SJSA1 (cell line): ENCODE data around the gene CTIF. TPM values are rescaled to one million over a fixed set of nuclear protein-coding genes. Genes with fewer than 3 reads are reported as not detected.

ENCODE experiments used
- DNase-seq, 2 experiments: peaks; one replicate each; pipeline ENCODE4 v3.0.0-alpha.2; 2015 to 2020; ENCODE audit warnings: low spot score in 2 of 2, low read depth in 1 of 2
- H3K27ac ChIP-seq: fragments of 250-450 bp; sonication (Bioruptor Pico); 2 replicates; pipeline ENCODE4 v1.5.1; 2020; ENCODE audit warnings: mild to moderate bottlenecking, moderate library complexity
- H3K27me3 ChIP-seq: fragments of 250-450 bp; sonication (Bioruptor Pico); replicated peaks from 2 replicates; pipeline ENCODE4 v1.5.1; 2020; ENCODE audit warnings: mild to moderate bottlenecking, moderate library complexity
- H3K36me3 ChIP-seq: fragments of 250-450 bp; sonication (Bioruptor Pico); 2 replicates; pipeline ENCODE4 v1.5.1; 2020; ENCODE audit warnings: mild to moderate bottlenecking
- H3K4me1 ChIP-seq: fragments of 250-450 bp; sonication (Bioruptor Pico); replicated peaks from 2 replicates; pipeline ENCODE4 v1.6.1; 2021; ENCODE audit warnings: mild to moderate bottlenecking
- H3K4me3 ChIP-seq: fragments of 250-450 bp; sonication (Bioruptor Pico); 2 replicates; pipeline ENCODE4 v1.5.1; 2020; ENCODE audit warnings: mild to moderate bottlenecking
- H3K9me3 ChIP-seq: fragments of 250-450 bp; sonication (Bioruptor Pico); replicated peaks from 2 replicates; pipeline ENCODE4 v1.5.1; 2020; ENCODE audit warnings: mild to moderate bottlenecking
- total RNA-seq: library from RNA; depleted of rRNA; stranded (reverse); fragments of >200 nt; shearing (Covaris generic); gene quantifications from 2 replicates; pipeline ENCODE4 v1.2.3, GENCODE V29; 2014

CTIF gene
- total RNA-seq, 1 experiment from 2014 or later = 91.5 TPM

DNA sequence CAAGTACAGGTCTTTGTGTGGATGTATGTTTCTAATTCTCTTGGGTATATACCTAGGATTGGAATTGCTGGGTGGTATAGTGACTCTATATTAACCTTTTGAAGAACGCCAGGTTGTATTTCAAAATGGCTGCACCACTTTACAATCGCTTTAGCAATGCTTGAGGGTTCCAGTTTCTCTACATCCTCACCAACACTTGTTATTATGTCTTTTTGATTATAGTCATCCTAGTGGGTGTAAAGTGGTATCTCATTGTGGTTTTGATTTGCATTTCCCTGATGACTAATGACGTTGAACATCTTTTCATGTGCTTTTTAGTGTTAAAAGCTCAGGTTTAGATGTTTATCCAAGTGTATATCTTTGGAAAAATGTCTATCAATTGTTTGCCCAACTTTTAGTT lies 39.5 kb downstream of the CTIF start:
- no peak for DNase-seq
- H3K4me1 ChIP-seq = peaks cover 13% of the 10 kb centered on the region
- no peak overlapping the region for H3K27ac ChIP-seq
- H3K27me3 ChIP-seq = no peaks in the 10 kb centered on the region
- no peak overlapping the region for H3K4me3 ChIP-seq
- peaks cover 75% of the 10 kb centered on the region for H3K36me3 ChIP-seq
- no peaks in the 10 kb centered on the region for H3K9me3 ChIP-seq

GRCh38 chr18:48580066-48580465 lies 41.2 kb downstream of the CTIF start:
- Histone ChIP-seq H3K36me3 (peaks cover 73% of the 10 kb centered on the region), H3K9me3 (no peaks in the 10 kb centered on the region), H3K4me1 (peaks cover 18% of the 10 kb centered on the region), H3K4me3 (no peak overlapping the region), H3K27ac (no peak overlapping the region), H3K27me3 (no peaks in the 10 kb centered on the region)
- DNase-seq = no peak

DNA sequence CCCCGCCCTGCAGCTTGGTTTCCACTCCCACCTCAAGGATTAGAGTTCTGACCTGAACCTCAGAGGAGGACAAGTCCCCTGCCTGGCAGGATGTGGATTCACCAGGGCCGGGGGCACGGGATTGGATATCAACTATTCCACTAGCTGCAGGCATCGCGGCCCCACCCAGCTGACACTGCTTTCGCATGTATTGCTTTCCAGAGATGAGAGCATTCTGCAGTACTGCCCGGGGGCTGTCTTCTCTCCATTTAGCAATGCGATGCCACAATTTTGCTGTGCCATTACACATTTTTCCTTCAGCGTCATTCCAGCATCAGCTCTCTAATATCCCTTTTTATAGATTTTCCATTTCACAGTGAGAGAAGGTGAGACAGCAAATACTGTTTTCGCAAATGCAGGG lies 42.0 kb downstream of the CTIF start:
- Histone ChIP-seq H3K36me3 (peaks cover 66% of the 10 kb centered on the region), H3K27me3 (no peaks in the 10 kb centered on the region), H3K4me3 (no peak overlapping the region), H3K27ac (no peak overlapping the region), H3K9me3 (no peaks in the 10 kb centered on the region), H3K4me1 (peaks cover 11% of the 10 kb centered on the region; the same call in 1 of the 2 replicates)
- DNase-seq = no peak

GRCh38 chr18:48581206-48581605 lies 42.4 kb downstream of the CTIF start:
- Histone ChIP-seq H3K36me3 (peaks cover 62% of the 10 kb centered on the region), H3K4me3 (no peak overlapping the region), H3K27me3 (no peaks in the 10 kb centered on the region), H3K27ac (no peak overlapping the region), H3K4me1 (peaks cover 11% of the 10 kb centered on the region; the same call in 1 of the 2 replicates), H3K9me3 (no peaks in the 10 kb centered on the region)
- no peak for DNase-seq

GRCh38 chr18:48581941-48582340 lies 43.1 kb downstream of the CTIF start:
- Histone ChIP-seq H3K4me1 (peaks cover 11% of the 10 kb centered on the region; the same call in 1 of the 2 replicates), H3K27ac (no peak overlapping the region), H3K4me3 (no peak overlapping the region), H3K36me3 (peaks cover 57% of the 10 kb centered on the region), H3K27me3 (no peaks in the 10 kb centered on the region), H3K9me3 (no peaks in the 10 kb centered on the region)
- DNase-seq = no peak

DNA sequence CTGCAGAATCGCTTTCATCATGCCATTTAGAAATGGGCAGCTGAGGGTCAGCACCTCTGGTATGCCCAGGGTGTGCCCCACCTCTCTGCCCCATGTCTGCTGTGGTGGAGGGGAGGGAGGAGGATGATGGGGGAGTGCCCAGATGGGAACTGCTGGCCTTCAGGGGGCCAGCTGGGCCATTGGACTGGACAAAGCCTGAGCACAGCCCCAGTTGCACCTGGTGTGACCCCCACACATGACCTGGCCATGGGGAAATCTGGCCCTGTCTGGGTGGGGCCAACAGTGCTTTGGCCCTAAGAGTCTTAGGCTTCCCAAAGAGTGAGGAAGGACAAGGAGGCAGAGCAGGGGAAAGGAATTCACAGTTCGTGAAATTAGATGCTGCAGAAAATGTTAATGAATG lies 44.1 kb downstream of the CTIF start:
- Histone ChIP-seq H3K4me1 (peaks cover 11% of the 10 kb centered on the region; the same call in 1 of the 2 replicates), H3K27ac (no peak overlapping the region), H3K36me3 (peaks cover 57% of the 10 kb centered on the region), H3K9me3 (no peaks in the 10 kb centered on the region), H3K4me3 (no peak overlapping the region), H3K27me3 (no peaks in the 10 kb centered on the region)
- no peak for DNase-seq

DNA sequence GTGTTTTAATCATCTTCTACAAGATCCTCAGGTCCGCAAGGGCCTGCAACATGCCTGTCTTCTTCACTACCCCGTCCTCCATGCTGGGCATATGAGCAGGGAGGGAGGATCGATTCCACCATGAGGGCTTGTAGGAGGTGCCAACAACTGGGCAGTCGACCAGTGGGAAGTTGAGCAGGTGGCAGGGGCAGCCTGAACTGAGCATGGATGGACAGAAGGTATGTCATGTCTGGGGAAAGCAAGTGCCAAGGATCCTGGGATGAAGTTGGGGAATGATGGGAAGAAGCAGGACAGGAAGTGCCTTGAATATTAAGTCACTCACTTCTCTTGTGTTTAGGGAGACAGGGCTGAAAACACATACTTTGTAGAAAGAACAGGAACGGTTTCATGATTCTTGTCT lies 44.7 kb downstream of the CTIF start:
- Histone ChIP-seq H3K27ac (no peak overlapping the region), H3K4me1 (peaks cover 11% of the 10 kb centered on the region; the same call in 1 of the 2 replicates), H3K36me3 (peaks cover 55% of the 10 kb centered on the region), H3K27me3 (no peaks in the 10 kb centered on the region), H3K9me3 (no peaks in the 10 kb centered on the region), H3K4me3 (no peak overlapping the region)
- DNase-seq = no peak

DNA sequence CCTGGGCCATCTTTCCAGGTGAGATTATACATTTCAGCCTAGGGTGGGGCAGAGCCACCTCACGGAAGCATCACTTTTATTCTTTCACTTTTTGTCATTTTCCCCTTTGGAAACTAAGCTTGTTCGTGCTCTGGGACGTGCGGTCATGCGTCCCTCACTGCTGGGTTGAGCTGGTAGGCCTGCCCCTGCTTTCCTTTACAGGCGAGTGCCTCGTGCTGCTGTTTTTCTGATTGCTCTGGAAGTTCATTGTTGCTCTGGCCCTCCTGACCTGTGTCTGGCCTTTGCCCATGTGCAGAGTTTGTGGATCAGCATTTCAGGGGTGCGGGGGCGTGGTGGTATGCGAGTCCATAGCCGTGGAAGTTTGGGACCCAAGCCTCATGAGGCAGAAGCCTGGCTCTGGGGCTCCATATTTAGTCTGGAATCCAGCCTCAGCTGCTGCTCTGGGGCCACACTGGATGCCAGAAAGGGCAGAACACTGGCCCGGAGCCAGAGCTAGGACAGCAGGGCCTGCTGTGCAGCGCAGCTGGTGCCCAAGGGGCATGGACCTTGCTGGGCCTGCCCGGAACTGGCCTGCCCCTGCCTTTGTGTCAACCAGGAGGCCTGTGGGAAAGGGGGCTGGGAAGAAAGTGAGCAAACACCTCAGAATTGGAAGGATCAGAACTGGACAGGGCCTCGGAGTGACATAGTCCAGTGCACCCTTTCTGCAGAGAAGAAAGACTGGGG lies 51.1 kb downstream of the CTIF start:
- Histone ChIP-seq H3K27me3 (no peaks in the 10 kb centered on the region), H3K4me1 (peaks cover 23% of the 10 kb centered on the region), H3K27ac (no peak overlapping the region), H3K36me3 (peaks cover 46% of the 10 kb centered on the region), H3K9me3 (no peaks in the 10 kb centered on the region), H3K4me3 (no peak overlapping the region)
- no peak for DNase-seq

GRCh38 chr18:48590678-48591077 lies 51.8 kb downstream of the CTIF start:
- peaks cover 23% of the 10 kb centered on the region for H3K4me1 ChIP-seq
- DNase-seq = peak; percentile 44 to 70
- no peak overlapping the region for H3K4me3 ChIP-seq
- no peaks in the 10 kb centered on the region for H3K9me3 ChIP-seq
- no peaks in the 10 kb centered on the region for H3K27me3 ChIP-seq
- peaks cover 52% of the 10 kb centered on the region for H3K36me3 ChIP-seq
- H3K27ac ChIP-seq = no peak overlapping the region

DNA sequence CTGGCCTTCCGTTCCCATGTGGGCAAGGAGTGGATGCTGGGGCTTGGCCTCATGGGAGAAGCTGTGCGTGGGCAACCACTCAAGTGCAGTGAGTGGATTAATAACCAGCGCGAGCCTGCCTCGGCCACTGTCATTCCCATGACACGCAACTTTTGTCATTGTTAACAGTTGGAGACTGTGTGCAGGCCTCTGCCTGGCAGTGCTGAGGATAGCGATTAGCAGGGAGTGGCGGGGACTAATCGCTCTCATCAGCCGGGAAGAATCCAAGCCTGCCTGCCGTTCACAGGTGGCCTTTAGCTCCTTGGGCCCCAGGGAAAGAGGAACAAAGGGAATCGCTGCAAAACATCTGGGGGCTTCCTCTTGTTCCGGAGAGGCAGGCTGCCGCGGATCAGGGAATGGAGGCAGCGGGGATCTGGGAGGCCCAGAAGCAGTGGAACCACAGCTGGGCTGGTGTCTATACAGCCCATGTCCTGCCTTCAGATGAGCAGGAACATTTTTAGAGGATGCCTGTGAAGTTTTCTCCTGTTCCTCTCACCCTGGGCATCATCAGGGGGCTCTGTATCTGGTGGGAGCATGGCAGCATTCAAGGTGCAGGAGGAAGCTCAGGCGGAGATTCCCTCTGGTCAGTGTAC lies 53.8 kb downstream of the CTIF start:
- H3K27me3 ChIP-seq = no peaks in the 10 kb centered on the region
- H3K9me3 ChIP-seq = no peaks in the 10 kb centered on the region
- H3K4me3 ChIP-seq = no peak overlapping the region
- no peak overlapping the region for H3K27ac ChIP-seq
- H3K36me3 ChIP-seq = peaks cover 57% of the 10 kb centered on the region
- DNase-seq = no peak
- H3K4me1 ChIP-seq = peaks cover 23% of the 10 kb centered on the region

DNA sequence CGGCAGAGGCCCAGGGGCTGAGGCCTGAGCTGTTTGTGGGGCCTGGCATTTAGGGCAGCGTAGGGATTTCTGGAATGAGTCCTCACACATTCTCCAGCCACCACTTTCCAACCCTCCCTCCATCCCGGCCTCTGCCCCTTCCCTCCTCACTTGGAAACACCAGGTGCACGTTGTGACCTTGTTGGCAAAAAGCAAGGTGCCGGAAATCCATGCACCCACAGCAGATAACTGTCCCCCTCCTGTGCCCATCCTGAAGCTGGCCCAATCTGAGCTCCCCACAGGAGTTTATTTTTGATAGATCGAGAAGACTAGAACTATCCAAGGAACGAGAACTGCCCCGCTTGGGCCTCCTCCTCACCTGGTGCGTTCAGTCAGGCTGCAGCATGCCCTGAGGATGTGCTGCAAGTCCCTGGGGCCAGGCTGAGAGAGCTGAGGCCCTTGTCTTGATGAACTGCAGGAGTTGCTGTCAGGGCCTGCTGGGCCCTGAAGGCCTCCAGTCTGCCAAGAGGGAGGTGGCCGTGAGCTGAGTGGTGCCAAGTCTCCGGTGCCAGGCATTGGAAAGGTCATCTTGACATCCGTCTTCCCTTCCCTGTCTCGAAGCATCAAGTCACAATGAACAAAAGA lies 55.8 kb downstream of the CTIF start:
- peaks cover 20% of the 10 kb centered on the region for H3K4me1 ChIP-seq
- H3K27ac ChIP-seq = no peak overlapping the region
- DNase-seq = no peak
- peaks cover 67% of the 10 kb centered on the region for H3K36me3 ChIP-seq
- H3K9me3 ChIP-seq = no peaks in the 10 kb centered on the region
- H3K27me3 ChIP-seq = no peaks in the 10 kb centered on the region
- H3K4me3 ChIP-seq = no peak overlapping the region

DNA sequence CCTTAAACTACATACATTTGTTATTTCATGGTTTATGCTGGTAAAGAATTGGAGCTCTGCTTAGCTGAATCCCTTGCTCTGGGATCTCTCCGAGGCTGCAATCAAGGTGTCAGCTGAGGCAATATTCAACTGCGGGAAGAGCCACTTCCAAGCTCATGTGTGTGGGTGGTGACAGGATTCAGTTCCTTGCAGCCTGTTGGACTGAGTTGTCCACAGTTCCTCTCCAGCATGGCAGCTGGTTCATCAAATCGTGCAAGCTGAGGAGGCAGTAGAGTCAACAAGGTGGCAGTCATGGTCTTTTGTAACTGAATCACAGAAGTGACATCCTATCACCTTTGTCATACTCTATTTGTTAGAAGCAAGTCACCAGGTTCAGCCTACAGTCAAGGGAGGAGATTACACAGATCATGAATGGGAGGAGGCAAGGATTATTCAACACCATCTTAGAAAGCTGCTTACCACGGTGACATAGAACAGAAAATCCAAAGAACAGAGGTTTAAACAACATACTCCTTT lies 56.9 kb downstream of the CTIF start:
- Histone ChIP-seq H3K9me3 (no peaks in the 10 kb centered on the region), H3K4me3 (no peak overlapping the region), H3K27me3 (no peaks in the 10 kb centered on the region), H3K4me1 (peaks cover 9% of the 10 kb centered on the region), H3K27ac (no peak overlapping the region), H3K36me3 (peaks cover 68% of the 10 kb centered on the region)
- DNase-seq = no peak

GRCh38 chr18:48597110-48597509 lies 58.3 kb downstream of the CTIF start:
- Histone ChIP-seq H3K9me3 (no peaks in the 10 kb centered on the region), H3K4me1 (peaks cover 3% of the 10 kb centered on the region; the same call in 1 of the 2 replicates), H3K36me3 (peaks cover 58% of the 10 kb centered on the region), H3K27me3 (no peaks in the 10 kb centered on the region), H3K27ac (no peak overlapping the region), H3K4me3 (no peak overlapping the region)
- no peak for DNase-seq

- Histone ChIP-seq H3K9me3 (no peaks in the 10 kb centered on the region), H3K27ac (no peak overlapping the region), H3K4me3 (no peak overlapping the region), H3K27me3 (no peaks in the 10 kb centered on the region), H3K36me3 (peaks cover 57% of the 10 kb centered on the region), H3K4me1 (peaks cover 3% of the 10 kb centered on the region; the same call in 1 of the 2 replicates)
- no peak for DNase-seq
Observed at GRCh38 chr18:48597671-48598070, 58.8 kb downstream of the CTIF start.
